Adrenal gland (tissue), 12 donors: ENCODE results near the gene PLSCR5. TPM values are rescaled to one million over a fixed set of nuclear protein-coding genes. Genes with fewer than 3 reads are reported as not detected.
A peak's percentile ranks its signal among the peaks of the same experiment; 100 is the strongest.

Source experiments
- DNase-seq, 7 donors: peaks; one replicate each; pipeline ENCODE4 v3.0.0-alpha.2; 2019 to 2020
- H3K27ac ChIP-seq, 5 donors: fragments of 200-600 bp; sonication (generic) in 4 of 5; 1 replicate in 3 of 5; 2 replicates in 2 of 5; pipeline versions ENCODE4 v1.5.1 to v1.8.0; 2016 to 2020; ENCODE audit warnings: mild to moderate bottlenecking in 1 of 5
- H3K27me3 ChIP-seq: fragments of 200-600 bp; 2 replicates; pipeline ENCODE4 v1.8.0; 2021
- H3K36me3 ChIP-seq, 2 donors: fragments of 200-600 bp; replicated peaks in 1 of 2; 1 replicate in 1 of 2; 2 replicates in 1 of 2; pipeline versions ENCODE4 v1.5.1 to v1.8.0; 2018 to 2022
- H3K4me1 ChIP-seq, 2 donors: fragments of 200-600 bp; replicated peaks in 1 of 2; 1 replicate in 1 of 2; 2 replicates in 1 of 2; pipeline versions ENCODE4 v1.5.1 to v1.8.0; 2018 to 2021
- H3K4me3 ChIP-seq, 4 donors: fragments of 200-600 bp; sonication (generic) in 3 of 4; one replicate each; pipeline ENCODE4 v1.5.1; 2016 to 2018
- H3K9me3 ChIP-seq, 3 donors: fragments of 200-600 bp; sonication (generic) in 1 of 3; replicated peaks in 1 of 3; 1 replicate in 2 of 3; 2 replicates in 1 of 3; pipeline versions ENCODE4 v1.5.1 to v1.8.0; 2016 to 2021
- POLR2A ChIP-seq, 2 donors: fragments of 450-650 bp; IDR thresholded peaks; one replicate each; pipeline ENCODE4 v1.6.1; 2017; ENCODE audit warnings: antibody characterized with exemption in 2 of 2, mild to moderate bottlenecking in 2 of 2, moderate library complexity in 1 of 2
- WGBS, 4 donors: extraction: QIAGEN DNeasy Blood & Tissue Kit in 2 of 4; methylation state at CpG; one replicate each; pipeline versions ENCODE4 v1.1.5 to v1.1.7; 2013 to 2017; 5-methylcytosine and 5-hydroxymethylcytosine counted together
- intact Hi-C, 2 donors: fragments of 100-400 bp; cut with DNase I; formaldehyde crosslinking; loops; one replicate each; pipeline versions ENCODE4 v1.14.1 to v1.15.0; 2022 to 2023
- polyA plus RNA-seq, 3 donors: library from polyadenylated mRNA; stranded (reverse); fragments of 200-250 nt in 2 of 3; fragments of 350-450 nt in 1 of 3; fragmentation: Illumina TruSeq in 1 of 3; extraction: RNeasy Lipid Tissue Mini Kit (QIAGEN cat#74804) in 1 of 3; gene quantifications; one replicate each; pipeline ENCODE4 v1.2.3, GENCODE V29; 2013 to 2014
- small RNA-seq, 2 donors: library from RNA; depleted of rRNA; stranded (forward); fragments of <200 nt; gene quantifications; one replicate each; pipeline ENCODE3, GENCODE V24; 2016
- total RNA-seq, 9 donors: library from RNA; depleted of rRNA in 4 of 9; stranded (reverse); fragments of >200 nt in 4 of 9; fragments of 120-200 nt in 1 of 9; fragmentation: NEBNext Ultra II Directional in 1 of 9; extraction: Animal tissue kit (Norgen Biotek cat#: 25700) in 1 of 9; gene quantifications; one replicate each; pipeline versions ENCODE4 v1.1.0 to v1.2.4, GENCODE V29; 2013 to 2023
- TF ChIP-seq, protein P1 (sequence below), 6 experiments: fragments of 450-650 bp in 4 of 6; fragments of 200-600 bp in 2 of 6; sonication (generic) in 1 of 6; IDR thresholded peaks; 1 replicate in 5 of 6; 2 replicates in 1 of 6; pipeline versions ENCODE4 v1.5.1 to v1.8.0; 2016 to 2021; ENCODE audit warnings: antibody characterized with exemption in 6 of 6, mild to moderate bottlenecking in 2 of 6, moderate library complexity in 1 of 6
- donor health status: healthy with polysubstance abuse.
- donor health status: Bipolar disorder and iron deficiency.
- donor health status: DM: yes; HTN: yes; CAD: no.
- donor health status: DM: no; HTN: no; CAD: no.
- donor health status: DM: no; HTN: no; CAD: no.
- donor health status: DM: yes; HTN: yes; CAD: no.

The PLSCR5 gene
- total and polyA plus RNA-seq, 12 donors: not detected

DNA sequence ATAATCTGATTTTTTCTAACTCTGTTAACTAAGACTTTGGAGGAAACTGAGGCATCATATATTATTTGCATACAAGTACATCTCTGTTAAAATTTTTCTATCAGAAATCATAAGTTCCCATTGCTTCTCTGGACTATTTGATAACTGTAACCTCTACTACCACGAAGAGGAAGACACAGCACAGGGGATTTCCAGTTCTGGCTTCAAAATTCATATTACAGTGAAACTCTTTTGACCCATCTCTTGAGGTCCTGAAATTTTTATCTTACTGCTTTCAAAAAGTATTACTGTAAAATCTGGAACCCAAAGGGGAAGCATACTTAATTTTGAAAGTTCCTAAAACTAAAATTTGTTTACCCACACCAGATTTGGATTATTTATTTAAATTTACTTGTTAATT, 64.9 kb downstream of the PLSCR5 start:
- TF ChIP-seq, protein P1, sequence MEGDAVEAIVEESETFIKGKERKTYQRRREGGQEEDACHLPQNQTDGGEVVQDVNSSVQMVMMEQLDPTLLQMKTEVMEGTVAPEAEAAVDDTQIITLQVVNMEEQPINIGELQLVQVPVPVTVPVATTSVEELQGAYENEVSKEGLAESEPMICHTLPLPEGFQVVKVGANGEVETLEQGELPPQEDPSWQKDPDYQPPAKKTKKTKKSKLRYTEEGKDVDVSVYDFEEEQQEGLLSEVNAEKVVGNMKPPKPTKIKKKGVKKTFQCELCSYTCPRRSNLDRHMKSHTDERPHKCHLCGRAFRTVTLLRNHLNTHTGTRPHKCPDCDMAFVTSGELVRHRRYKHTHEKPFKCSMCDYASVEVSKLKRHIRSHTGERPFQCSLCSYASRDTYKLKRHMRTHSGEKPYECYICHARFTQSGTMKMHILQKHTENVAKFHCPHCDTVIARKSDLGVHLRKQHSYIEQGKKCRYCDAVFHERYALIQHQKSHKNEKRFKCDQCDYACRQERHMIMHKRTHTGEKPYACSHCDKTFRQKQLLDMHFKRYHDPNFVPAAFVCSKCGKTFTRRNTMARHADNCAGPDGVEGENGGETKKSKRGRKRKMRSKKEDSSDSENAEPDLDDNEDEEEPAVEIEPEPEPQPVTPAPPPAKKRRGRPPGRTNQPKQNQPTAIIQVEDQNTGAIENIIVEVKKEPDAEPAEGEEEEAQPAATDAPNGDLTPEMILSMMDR (IDR thresholded peaks at IDR 0.05): no peak
- TF ChIP-seq POLR2A (IDR thresholded peaks at IDR 0.05): no peak
- intact Hi-C loops: no loop called here
- Histone ChIP-seq H3K27ac (peak overlapping the region in 2 of 5 donors; percentile 42 to 97), H3K9me3 (no peaks in the 10 kb centered on the region), H3K27me3 (no peaks in the 10 kb centered on the region), H3K36me3 (no peaks in the 10 kb centered on the region), H3K4me1 (peaks cover 0 to 69% of the 10 kb centered on the region in 2 donors), H3K4me3 (peak overlapping the region in 1 of 4 donors; percentile 83)
- no peak for DNase-seq
- 11 to 53% (median 36%) methylated on average over 1 of the region's 1 CpG for WGBS, 4 donors

DNA sequence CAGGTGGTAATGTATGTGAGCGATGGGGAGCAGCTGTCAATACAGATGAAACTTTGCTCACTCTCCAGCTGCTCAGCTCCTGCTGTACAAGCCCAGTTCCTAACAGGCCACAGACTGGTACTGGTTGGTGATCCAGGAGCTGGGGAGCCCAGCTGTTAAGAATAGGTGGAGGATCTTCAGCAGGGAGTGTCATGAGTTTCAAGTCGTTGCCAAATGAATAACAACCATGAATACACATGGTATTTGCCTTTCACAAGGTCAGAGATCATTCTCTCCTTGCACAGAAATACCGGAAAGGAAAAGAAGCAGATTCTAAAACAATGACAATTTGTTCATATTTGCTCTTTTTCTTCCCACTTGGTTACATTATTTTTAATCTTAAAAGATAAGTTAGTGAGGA, 65.8 kb downstream of the PLSCR5 start:
- Histone ChIP-seq H3K27me3 (no peaks in the 10 kb centered on the region), H3K36me3 (no peaks in the 10 kb centered on the region), H3K4me3 (no peak overlapping the region), H3K27ac (peak overlapping the region in 2 of 5 donors; percentile 42 to 97), H3K9me3 (no peaks in the 10 kb centered on the region), H3K4me1 (peaks cover 0 to 69% of the 10 kb centered on the region in 2 donors)
- TF ChIP-seq, protein P1 (IDR thresholded peaks at IDR 0.05): no peak
- no peak for TF ChIP-seq POLR2A (IDR thresholded peaks at IDR 0.05)
- intact Hi-C loops: no loop called here
- 41 to 53% (median 46%) methylated on average over 3 of the region's 3 CpGs for WGBS, 4 donors
- DNase-seq: no peak

DNA sequence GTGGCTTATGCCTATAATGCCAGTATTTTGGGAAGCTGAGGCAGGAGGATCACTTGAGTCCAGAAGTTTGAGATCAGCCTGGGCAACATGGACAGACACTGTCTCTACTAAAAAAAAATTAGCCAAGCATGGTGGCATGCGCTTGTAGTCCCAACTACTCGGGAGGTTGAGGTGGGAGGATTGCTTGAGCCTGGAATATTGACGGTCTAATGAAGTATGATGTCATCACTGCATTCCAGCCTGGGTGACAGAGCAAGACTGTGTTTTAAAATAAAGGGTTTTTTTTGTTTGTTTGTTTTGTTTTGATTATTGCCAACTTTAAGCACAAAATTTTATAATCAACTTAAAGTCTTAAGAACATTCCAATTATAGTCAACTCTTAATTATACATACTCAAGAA, 67.5 kb downstream of the PLSCR5 start:
- DNase-seq: no peak
- H3K9me3 ChIP-seq: no peaks in the 10 kb centered on the region
- intact Hi-C loops: no loop called here
- H3K27ac ChIP-seq: peak overlapping the region in 2 of 5 donors; percentile 19 to 51
- H3K4me1 ChIP-seq: peaks cover 0 to 66% of the 10 kb centered on the region in 2 donors
- no peak overlapping the region for H3K4me3 ChIP-seq
- WGBS, 4 donors: 86 to 92% (median 88%) methylated on average over 3 of the region's 3 CpGs
- TF ChIP-seq POLR2A (IDR thresholded peaks at IDR 0.05): no peak
- TF ChIP-seq, protein P1 (IDR thresholded peaks at IDR 0.05): no peak
- no peaks in the 10 kb centered on the region for H3K27me3 ChIP-seq
- H3K36me3 ChIP-seq: no peaks in the 10 kb centered on the region

DNA sequence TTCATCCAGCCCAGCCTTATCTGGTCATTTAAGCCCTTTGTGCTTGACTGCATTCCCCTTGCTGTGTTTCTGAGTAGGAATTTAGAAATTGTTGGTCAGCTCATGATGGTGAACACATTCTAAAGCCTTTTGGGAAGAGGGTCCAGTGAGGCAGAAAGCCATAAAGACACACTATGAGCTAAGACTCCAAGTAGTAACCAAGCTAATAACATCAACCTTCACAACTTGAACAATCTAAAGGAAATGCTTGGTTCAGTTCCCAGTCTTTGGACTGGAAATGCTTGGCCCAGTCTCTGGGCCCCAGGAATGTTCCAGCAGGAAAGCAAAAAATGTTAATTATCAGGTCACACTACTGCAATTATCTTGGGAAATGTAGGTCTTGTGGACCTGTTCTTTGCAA, 68.5 kb downstream of the PLSCR5 start:
- Histone ChIP-seq H3K36me3 (peaks cover 0 to 6% of the 10 kb centered on the region in 2 donors), H3K4me3 (no peak overlapping the region), H3K27ac (peak overlapping the region in 2 of 5 donors; percentile 1 to 7), H3K9me3 (no peaks in the 10 kb centered on the region), H3K27me3 (no peaks in the 10 kb centered on the region), H3K4me1 (peaks cover 0 to 57% of the 10 kb centered on the region in 2 donors)
- no peak for TF ChIP-seq POLR2A (IDR thresholded peaks at IDR 0.05)
- TF ChIP-seq, protein P1 (IDR thresholded peaks at IDR 0.05): no peak
- no peak for DNase-seq
- intact Hi-C loops: no loop called here

Small RNA genes lying within 50 kb of the gene (small RNA-seq; reads per million reads assigned to genes)
- gene RNU6-428P: 0 reads per million in 2 donors

Other genes with a start within 250 kb of the PLSCR5 start
- gene PLSCR2, start 135.8 kb downstream of the PLSCR5 start, total RNA-seq: under 1 TPM in 2 of 9 donors, not detected in 7; 0.11 to 0.41 TPM
- gene PLSCR2, start 135.8 kb downstream of the PLSCR5 start, polyA plus RNA-seq: not detected
- gene PLSCR1, start 60.7 kb downstream of the PLSCR5 start, total RNA-seq: 10 to 100 TPM; 32.7 to 98.7 (median 52.1) TPM
- 10 to 100 TPM; 19.3 to 53.5 (median 29.6) TPM for gene PLSCR1, start 60.7 kb downstream of the PLSCR5 start, polyA plus RNA-seq